GM12891 (cell line): ENCODE measurements around the gene AK9.

ENCODE experiments used
- POLR2A ChIP-seq: IDR thresholded peaks from 2 replicates; pipeline ENCODE4 v1.6.1; 2011; ENCODE audit warnings: low read depth, low read length, control low read depth
- POLR2AphosphoS5 ChIP-seq: IDR thresholded peaks from 2 replicates; pipeline ENCODE4 v1.6.1; 2011; ENCODE audit warnings: low read depth, low read length, control low read depth
- SPI1 ChIP-seq: IDR thresholded peaks from 2 replicates; pipeline ENCODE4 v1.6.1; 2011; ENCODE audit warnings: low read depth, low read length, control low read depth
- TAF1 ChIP-seq: IDR thresholded peaks from 2 replicates; pipeline ENCODE4 v1.6.1; 2011; ENCODE audit warnings: low read depth, low read length, control low read depth

DNA sequence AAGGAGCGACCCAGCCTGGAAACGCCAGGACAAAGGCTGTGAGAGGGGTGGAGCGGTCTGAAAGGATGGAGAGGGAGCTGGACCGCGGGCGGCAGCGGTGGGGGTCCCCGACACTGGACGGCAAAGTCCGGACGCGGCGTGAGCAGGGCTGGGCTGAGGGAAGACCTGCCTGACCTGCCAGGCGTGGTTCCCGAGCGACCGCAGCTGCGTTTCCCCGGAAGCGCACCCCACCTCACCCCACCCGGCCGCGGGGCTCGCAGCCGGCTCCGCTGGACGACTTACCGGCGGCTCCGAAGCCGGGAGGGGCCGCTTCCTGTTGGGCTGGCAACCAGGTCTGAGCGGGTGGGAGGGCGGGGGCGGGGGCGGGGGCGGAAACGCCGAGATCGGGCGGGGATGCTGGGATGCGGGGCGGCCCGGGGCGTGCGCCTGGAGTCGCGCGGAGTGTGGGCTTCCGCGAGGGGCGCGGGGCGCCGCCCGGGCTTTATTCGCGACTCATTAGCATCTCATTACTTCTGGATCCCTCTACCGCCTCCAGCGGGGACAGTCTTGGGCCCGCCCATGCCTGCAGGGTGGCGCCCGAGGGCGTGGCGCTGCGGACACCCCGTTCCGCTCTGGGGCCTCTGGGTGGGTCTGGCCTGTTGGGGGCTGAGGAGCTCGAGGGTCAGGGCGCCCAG, 235.4 kb downstream of the AK9 start, which contains the start of gene MICAL1:
- TF ChIP-seq POLR2A (peak; percentile 51), TAF1 (no peak), POLR2AphosphoS5 (peak; percentile 68; the same call in 1 of the 2 replicates), SPI1 (no peak)
